Measurements from ENCODE around the gene CYB5B.

DNA sequence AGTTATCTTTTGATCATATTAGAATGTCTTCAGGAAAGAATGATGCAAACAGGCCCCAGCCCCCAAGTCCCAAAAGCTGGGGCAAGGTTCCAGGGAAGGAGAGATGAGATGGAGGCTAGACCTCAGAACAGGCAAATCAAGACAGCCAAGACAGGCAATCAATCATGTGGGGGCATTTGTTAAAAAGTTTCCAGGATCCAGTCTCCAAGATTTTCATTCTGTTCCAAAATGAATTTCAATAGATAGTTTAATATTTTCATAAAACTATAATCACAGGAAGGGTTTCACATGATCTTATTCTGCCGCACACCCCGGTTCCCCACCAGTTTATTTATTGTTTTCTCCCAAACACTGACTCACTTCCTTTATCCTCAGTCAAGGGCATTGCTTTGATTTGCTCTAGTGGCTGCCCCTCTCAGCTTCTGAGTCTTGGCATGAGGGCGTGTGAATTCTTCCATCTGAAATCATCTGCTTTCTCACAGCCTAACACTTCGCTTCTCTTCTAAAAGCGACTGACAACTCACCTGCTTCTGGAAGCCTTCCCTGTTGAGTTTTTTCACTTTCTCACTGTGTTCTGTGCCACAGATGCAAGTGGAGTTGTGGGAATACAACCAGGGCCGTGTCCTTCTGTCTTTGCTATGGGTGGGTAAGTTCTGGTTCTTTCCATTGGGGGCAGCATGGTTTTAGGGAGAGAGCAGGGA, 26.4 kb upstream of the CYB5B start:
- TF ChIP-seq CTCF (IDR thresholded peaks at IDR 0.05) (peak in 2 of 3 donors; percentile 47 to 52), POLR2A (IDR thresholded peaks at IDR 0.05) (no peak), POLR2AphosphoS5 (IDR thresholded peaks at IDR 0.05) (no peak)

Data from breast epithelium (tissue), 3 donors.